ENCODE results near the gene HDAC5.

The HDAC5 gene

DNA sequence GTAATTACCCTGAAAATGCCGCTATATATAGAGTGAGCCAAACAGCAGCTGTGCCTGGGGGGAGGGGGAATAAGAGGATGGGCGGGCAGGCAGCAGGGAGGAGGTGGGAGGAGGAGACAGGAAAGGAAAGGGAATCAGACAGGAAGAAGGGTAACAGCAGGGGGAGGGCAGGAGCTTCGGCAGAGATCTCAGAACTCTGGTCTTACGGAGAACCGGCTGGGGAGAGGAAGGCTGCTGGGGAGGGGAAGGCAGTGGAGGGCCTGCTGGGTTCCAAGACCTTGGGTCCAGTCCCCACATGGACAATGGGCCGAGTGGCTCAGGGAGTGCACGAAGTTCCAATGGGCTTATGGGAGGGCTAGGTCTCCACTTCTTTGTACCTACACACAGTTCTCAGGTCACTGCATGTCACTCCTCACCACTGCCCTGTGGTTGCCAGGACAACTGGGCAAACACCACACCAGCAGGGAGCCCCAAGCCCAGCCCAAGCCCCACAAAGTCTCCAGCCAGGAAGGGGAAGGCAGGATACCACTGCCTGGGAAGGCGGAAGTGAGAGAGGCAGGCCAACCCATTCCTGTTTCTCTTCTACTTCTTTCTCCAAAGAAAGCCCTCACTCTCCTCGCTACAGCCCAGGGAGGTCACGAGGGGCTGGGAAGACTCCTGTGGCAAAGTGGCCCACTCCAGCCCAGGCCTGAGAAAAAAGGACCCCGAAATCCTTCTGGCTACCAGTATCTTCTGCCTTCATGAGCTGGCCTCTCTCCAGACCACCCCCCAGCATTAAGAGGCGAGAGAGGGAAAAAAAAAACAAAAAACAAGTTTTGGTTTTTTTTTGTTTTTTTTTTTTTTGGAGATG, 27.6 kb downstream of the HDAC5 start (continued):
- TF ChIP-seq, protein P1, sequence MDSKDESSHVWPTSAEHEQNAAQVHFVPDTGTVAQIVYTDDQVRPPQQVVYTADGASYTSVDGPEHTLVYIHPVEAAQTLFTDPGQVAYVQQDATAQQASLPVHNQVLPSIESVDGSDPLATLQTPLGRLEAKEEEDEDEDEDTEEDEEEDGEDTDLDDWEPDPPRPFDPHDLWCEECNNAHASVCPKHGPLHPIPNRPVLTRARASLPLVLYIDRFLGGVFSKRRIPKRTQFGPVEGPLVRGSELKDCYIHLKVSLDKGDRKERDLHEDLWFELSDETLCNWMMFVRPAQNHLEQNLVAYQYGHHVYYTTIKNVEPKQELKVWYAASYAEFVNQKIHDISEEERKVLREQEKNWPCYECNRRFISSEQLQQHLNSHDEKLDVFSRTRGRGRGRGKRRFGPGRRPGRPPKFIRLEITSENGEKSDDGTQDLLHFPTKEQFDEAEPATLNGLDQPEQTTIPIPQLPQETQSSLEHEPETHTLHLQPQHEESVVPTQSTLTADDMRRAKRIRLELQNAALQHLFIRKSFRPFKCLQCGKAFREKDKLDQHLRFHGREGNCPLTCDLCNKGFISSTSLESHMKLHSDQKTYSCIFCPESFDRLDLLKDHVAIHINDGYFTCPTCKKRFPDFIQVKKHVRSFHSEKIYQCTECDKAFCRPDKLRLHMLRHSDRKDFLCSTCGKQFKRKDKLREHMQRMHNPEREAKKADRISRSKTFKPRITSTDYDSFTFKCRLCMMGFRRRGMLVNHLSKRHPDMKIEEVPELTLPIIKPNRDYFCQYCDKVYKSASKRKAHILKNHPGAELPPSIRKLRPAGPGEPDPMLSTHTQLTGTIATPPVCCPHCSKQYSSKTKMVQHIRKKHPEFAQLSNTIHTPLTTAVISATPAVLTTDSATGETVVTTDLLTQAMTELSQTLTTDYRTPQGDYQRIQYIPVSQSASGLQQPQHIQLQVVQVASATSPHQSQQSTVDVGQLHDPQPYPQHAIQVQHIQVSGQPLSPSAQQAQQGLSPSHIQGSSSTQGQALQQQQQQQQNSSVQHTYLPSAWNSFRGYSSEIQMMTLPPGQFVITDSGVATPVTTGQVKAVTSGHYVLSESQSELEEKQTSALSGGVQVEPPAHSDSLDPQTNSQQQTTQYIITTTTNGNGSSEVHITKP (tag by site-specific recombination; IDR thresholded peaks at IDR 0.05) = peak; percentile 88
- TF ChIP-seq ZNF843 (tag by site-specific recombination; IDR thresholded peaks at IDR 0.05) (peak; percentile 43; the same call in 1 of the 2 replicates), ZNF184 (tag by site-specific recombination; IDR thresholded peaks at IDR 0.05) (0 out of 2 replicates have a peak, but pooled peaks have one; percentile 11), KLF9 (tag by site-specific recombination; IDR thresholded peaks at IDR 0.05; ENCODE audit: low read depth) (peak; percentile 73), ZEB2 (tag by site-specific recombination; IDR thresholded peaks at IDR 0.05) (peak; percentile 66), GFI1B (tag by site-specific recombination; IDR thresholded peaks at IDR 0.05) (no peak), ZNF423 (tag by site-specific recombination; IDR thresholded peaks at IDR 0.05) (no peak), GLIS1 (tag by site-specific recombination; IDR thresholded peaks at IDR 0.05) (peak; percentile 39; the same call in 1 of the 2 replicates), ZFHX2 (tag by site-specific recombination; conservative IDR thresholded peaks at IDR 0.05) (peak; percentile 82), ZNF302 (tag by site-specific recombination; IDR thresholded peaks at IDR 0.05; ENCODE audit: low read depth) (no peak), ZNF366 (tag by site-specific recombination; conservative IDR thresholded peaks at IDR 0.05) (peak; percentile 68; the same call in 1 of the 2 replicates), OSR2 (tag by site-specific recombination; IDR thresholded peaks at IDR 0.05) (peak; percentile 63), ZNF660 (tag by site-specific recombination; IDR thresholded peaks at IDR 0.05) (0 out of 2 replicates have a peak, but pooled peaks have one; percentile 41), SP7 (tag by site-specific recombination; IDR thresholded peaks at IDR 0.05) (peak; percentile 54), ZNF2 (tag by site-specific recombination; IDR thresholded peaks at IDR 0.05) (0 out of 2 replicates have a peak, but pooled peaks have one; percentile 67), ZFP3 (tag by site-specific recombination; IDR thresholded peaks at IDR 0.05; ENCODE audit: low read depth) (no peak), SP3 (tag by site-specific recombination; IDR thresholded peaks at IDR 0.05) (peak; percentile 67), ZFP69B (tag by site-specific recombination; IDR thresholded peaks at IDR 0.05) (0 out of 2 replicates have a peak, but pooled peaks have one; percentile 31), ZNF133 (tag by site-specific recombination; IDR thresholded peaks at IDR 0.05) (no peak), ZNF114 (tag by site-specific recombination; IDR thresholded peaks at IDR 0.05) (no peak), ZNF658 (tag by site-specific recombination; IDR thresholded peaks at IDR 0.05) (no peak), IKZF3 (tag by site-specific recombination; IDR thresholded peaks at IDR 0.05) (peak; percentile 93), ZNF391 (tag by site-specific recombination; IDR thresholded peaks at IDR 0.05; ENCODE audit: borderline replicate concordance, low read depth) (peak; percentile 56; the same call in 1 of the 2 replicates), ZNF121 (tag by site-specific recombination; IDR thresholded peaks at IDR 0.05) (no peak)
- TF ChIP-seq, protein P2, sequence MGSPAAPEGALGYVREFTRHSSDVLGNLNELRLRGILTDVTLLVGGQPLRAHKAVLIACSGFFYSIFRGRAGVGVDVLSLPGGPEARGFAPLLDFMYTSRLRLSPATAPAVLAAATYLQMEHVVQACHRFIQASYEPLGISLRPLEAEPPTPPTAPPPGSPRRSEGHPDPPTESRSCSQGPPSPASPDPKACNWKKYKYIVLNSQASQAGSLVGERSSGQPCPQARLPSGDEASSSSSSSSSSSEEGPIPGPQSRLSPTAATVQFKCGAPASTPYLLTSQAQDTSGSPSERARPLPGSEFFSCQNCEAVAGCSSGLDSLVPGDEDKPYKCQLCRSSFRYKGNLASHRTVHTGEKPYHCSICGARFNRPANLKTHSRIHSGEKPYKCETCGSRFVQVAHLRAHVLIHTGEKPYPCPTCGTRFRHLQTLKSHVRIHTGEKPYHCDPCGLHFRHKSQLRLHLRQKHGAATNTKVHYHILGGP (tag by site-specific recombination; IDR thresholded peaks at IDR 0.05) = no peak
- TF ChIP-seq, protein P3, sequence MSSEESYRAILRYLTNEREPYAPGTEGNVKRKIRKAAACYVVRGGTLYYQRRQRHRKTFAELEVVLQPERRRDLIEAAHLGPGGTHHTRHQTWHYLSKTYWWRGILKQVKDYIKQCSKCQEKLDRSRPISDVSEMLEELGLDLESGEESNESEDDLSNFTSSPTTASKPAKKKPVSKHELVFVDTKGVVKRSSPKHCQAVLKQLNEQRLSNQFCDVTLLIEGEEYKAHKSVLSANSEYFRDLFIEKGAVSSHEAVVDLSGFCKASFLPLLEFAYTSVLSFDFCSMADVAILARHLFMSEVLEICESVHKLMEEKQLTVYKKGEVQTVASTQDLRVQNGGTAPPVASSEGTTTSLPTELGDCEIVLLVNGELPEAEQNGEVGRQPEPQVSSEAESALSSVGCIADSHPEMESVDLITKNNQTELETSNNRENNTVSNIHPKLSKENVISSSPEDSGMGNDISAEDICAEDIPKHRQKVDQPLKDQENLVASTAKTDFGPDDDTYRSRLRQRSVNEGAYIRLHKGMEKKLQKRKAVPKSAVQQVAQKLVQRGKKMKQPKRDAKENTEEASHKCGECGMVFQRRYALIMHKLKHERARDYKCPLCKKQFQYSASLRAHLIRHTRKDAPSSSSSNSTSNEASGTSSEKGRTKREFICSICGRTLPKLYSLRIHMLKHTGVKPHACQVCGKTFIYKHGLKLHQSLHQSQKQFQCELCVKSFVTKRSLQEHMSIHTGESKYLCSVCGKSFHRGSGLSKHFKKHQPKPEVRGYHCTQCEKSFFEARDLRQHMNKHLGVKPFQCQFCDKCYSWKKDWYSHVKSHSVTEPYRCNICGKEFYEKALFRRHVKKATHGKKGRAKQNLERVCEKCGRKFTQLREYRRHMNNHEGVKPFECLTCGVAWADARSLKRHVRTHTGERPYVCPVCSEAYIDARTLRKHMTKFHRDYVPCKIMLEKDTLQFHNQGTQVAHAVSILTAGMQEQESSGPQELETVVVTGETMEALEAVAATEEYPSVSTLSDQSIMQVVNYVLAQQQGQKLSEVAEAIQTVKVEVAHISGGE (tag by site-specific recombination; conservative IDR thresholded peaks at IDR 0.05; ENCODE audit: low read depth) = peak; percentile 75
- TF ChIP-seq, protein P4, sequence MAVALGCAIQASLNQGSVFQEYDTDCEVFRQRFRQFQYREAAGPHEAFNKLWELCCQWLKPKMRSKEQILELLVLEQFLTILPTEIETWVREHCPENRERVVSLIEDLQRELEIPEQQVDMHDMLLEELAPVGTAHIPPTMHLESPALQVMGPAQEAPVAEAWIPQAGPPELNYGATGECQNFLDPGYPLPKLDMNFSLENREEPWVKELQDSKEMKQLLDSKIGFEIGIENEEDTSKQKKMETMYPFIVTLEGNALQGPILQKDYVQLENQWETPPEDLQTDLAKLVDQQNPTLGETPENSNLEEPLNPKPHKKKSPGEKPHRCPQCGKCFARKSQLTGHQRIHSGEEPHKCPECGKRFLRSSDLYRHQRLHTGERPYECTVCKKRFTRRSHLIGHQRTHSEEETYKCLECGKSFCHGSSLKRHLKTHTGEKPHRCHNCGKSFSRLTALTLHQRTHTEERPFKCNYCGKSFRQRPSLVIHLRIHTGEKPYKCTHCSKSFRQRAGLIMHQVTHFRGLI (tag by site-specific recombination; IDR thresholded peaks at IDR 0.05) = peak; percentile 95
- TF ChIP-seq, protein P5, sequence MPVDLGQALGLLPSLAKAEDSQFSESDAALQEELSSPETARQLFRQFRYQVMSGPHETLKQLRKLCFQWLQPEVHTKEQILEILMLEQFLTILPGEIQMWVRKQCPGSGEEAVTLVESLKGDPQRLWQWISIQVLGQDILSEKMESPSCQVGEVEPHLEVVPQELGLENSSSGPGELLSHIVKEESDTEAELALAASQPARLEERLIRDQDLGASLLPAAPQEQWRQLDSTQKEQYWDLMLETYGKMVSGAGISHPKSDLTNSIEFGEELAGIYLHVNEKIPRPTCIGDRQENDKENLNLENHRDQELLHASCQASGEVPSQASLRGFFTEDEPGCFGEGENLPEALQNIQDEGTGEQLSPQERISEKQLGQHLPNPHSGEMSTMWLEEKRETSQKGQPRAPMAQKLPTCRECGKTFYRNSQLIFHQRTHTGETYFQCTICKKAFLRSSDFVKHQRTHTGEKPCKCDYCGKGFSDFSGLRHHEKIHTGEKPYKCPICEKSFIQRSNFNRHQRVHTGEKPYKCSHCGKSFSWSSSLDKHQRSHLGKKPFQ (tag by site-specific recombination; IDR thresholded peaks at IDR 0.05) = no peak
